Ishikawa (cell line): Measurements from ENCODE around the gene TGFBRAP1.

Experiments used
- CEBPB ChIP-seq: IDR thresholded peaks from 2 replicates; pipeline ENCODE4 v1.6.1; 2012
- CREB1 ChIP-seq: IDR thresholded peaks from 2 replicates; pipeline ENCODE4 v1.6.1; 2012; ENCODE audit warnings: low read depth
- EP300 ChIP-seq: IDR thresholded peaks from 2 replicates; pipeline ENCODE4 v1.6.1; 2012; ENCODE audit warnings: borderline replicate concordance
- FOXM1 ChIP-seq: IDR thresholded peaks from 2 replicates; pipeline ENCODE4 v1.6.1; 2012; ENCODE audit warnings: low read depth, borderline replicate concordance
- NFIC ChIP-seq: IDR thresholded peaks from 2 replicates; pipeline ENCODE4 v1.6.1; 2012
- RAD21 ChIP-seq: IDR thresholded peaks from 2 replicates; pipeline ENCODE4 v1.6.1; 2012; ENCODE audit warnings: low read depth
- TAF1 ChIP-seq: IDR thresholded peaks from 2 replicates; pipeline ENCODE4 v1.6.1; 2012; ENCODE audit warnings: low read depth, mild to moderate bottlenecking
- YY1 ChIP-seq: IDR thresholded peaks from 2 replicates; pipeline ENCODE4 v1.6.1; 2012; ENCODE audit warnings: low read depth
- TF ChIP-seq, protein P1 (sequence below): IDR thresholded peaks from 2 replicates; pipeline ENCODE4 v1.6.1; 2012; ENCODE audit warnings: low read depth, mild to moderate bottlenecking

DNA sequence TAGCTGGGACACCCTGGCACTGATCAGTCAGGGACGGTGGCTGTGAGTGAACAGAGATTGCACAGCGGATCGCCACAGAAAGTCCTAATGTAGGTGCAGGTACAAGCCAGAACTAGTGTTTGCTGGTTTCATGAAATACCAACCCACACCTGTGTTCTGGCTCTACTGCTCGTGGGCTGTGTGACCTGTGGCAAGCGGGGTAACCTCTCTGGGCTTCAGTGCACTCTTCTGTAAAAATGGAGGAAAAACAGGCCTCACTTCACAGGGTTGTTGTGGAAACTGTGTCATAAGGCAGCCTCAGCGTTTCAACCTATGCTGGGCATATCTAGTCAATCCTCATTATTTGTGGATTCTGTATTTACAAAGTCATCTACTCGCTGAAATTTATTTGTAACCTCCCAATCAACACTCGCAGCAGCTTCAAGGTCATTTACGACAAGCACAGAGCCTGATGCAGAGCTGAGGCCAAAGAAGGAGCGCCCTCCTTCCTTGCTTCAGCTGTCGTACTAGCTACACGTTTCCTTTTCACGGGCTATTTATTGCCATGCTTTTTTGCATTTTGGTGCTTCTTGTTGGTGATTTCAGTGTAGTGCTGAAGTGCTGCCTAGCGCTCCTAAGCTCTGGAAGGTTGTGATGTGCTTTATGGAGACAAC lies 58.0 kb downstream of the TGFBRAP1 start:
- TF ChIP-seq TAF1 (no peak), EP300 (no peak), CEBPB (no peak), FOXM1 (no peak), RAD21 (no peak), YY1 (no peak), NFIC (no peak), CREB1 (no peak)
- TF ChIP-seq, protein P1, sequence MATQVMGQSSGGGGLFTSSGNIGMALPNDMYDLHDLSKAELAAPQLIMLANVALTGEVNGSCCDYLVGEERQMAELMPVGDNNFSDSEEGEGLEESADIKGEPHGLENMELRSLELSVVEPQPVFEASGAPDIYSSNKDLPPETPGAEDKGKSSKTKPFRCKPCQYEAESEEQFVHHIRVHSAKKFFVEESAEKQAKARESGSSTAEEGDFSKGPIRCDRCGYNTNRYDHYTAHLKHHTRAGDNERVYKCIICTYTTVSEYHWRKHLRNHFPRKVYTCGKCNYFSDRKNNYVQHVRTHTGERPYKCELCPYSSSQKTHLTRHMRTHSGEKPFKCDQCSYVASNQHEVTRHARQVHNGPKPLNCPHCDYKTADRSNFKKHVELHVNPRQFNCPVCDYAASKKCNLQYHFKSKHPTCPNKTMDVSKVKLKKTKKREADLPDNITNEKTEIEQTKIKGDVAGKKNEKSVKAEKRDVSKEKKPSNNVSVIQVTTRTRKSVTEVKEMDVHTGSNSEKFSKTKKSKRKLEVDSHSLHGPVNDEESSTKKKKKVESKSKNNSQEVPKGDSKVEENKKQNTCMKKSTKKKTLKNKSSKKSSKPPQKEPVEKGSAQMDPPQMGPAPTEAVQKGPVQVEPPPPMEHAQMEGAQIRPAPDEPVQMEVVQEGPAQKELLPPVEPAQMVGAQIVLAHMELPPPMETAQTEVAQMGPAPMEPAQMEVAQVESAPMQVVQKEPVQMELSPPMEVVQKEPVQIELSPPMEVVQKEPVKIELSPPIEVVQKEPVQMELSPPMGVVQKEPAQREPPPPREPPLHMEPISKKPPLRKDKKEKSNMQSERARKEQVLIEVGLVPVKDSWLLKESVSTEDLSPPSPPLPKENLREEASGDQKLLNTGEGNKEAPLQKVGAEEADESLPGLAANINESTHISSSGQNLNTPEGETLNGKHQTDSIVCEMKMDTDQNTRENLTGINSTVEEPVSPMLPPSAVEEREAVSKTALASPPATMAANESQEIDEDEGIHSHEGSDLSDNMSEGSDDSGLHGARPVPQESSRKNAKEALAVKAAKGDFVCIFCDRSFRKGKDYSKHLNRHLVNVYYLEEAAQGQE = no peak
